H9 (cell line): ENCODE results near the gene NEGR1. TPM values are rescaled to one million over a fixed set of nuclear protein-coding genes. Genes with fewer than 3 reads are reported as not detected.

Source experiments
- DNase-seq: peaks from one replicate; pipeline ENCODE4 v3.0.0-alpha.2; 2017
- H2AFZ ChIP-seq: one replicate; pipeline ENCODE4 v1.6.1; 2013; ENCODE audit warnings: mild to moderate bottlenecking, low read length, control low read depth, moderate library complexity
- H2AK5ac ChIP-seq: 2 replicates; pipeline ENCODE4 v1.6.1; 2013; ENCODE audit warnings: low read length, control low read depth, mixed read lengths; ENCODE audit not compliant: insufficient read length
- H2BK120ac ChIP-seq: one replicate; pipeline ENCODE4 v1.6.1; 2013; ENCODE audit warnings: low read depth, mild to moderate bottlenecking, low read length, control low read depth, inconsistent platforms; ENCODE audit not compliant: poor library complexity, severe bottlenecking
- H2BK12ac ChIP-seq: 2 replicates; pipeline ENCODE4 v1.6.1; 2013; ENCODE audit warnings: low read length, control low read depth, mixed read lengths, low read depth; ENCODE audit not compliant: insufficient read length
- H2BK15ac ChIP-seq: 2 replicates; pipeline ENCODE4 v1.6.1; 2013; ENCODE audit warnings: low read depth, low read length, control low read depth
- H2BK20ac ChIP-seq: one replicate; pipeline ENCODE4 v1.6.1; 2013; ENCODE audit warnings: low read depth, mild to moderate bottlenecking, low read length, control low read depth, inconsistent platforms; ENCODE audit not compliant: poor library complexity, severe bottlenecking
- H2BK5ac ChIP-seq: 2 replicates; pipeline ENCODE4 v1.6.1; 2013; ENCODE audit warnings: low read length, control low read depth, mixed read lengths; ENCODE audit not compliant: insufficient read length
- H3K14ac ChIP-seq: 2 replicates; pipeline ENCODE4 v1.6.1; 2013; ENCODE audit warnings: low read length, control low read depth; ENCODE audit not compliant: insufficient read depth
- H3K18ac ChIP-seq: 2 replicates; pipeline ENCODE4 v1.6.1; 2013; ENCODE audit warnings: low read depth, mild to moderate bottlenecking, mixed read lengths, low read length, control low read depth; ENCODE audit not compliant: insufficient read length
- H3K23ac ChIP-seq: 2 replicates; pipeline ENCODE4 v1.6.1; 2013; ENCODE audit warnings: low read length, control low read depth, mixed read lengths, low read depth; ENCODE audit not compliant: insufficient read length
- H3K23me2 ChIP-seq: 2 replicates; pipeline ENCODE4 v1.6.1; 2013; ENCODE audit warnings: low read depth, mild to moderate bottlenecking, mixed read lengths, low read length, control low read depth; ENCODE audit not compliant: insufficient read length, poor library complexity, severe bottlenecking
- H3K27ac ChIP-seq: 2 replicates; pipeline ENCODE4 v1.5.1; 2013; ENCODE audit warnings: low read length, control low read depth, mixed read lengths, low read depth; ENCODE audit not compliant: insufficient read length
- H3K27me3 ChIP-seq: 2 replicates; pipeline ENCODE4 v1.6.1; 2013; ENCODE audit warnings: low read length, control low read depth, inconsistent platforms; ENCODE audit not compliant: insufficient read depth
- H3K4ac ChIP-seq: 2 replicates; pipeline ENCODE4 v1.6.1; 2013; ENCODE audit warnings: low read depth, mild to moderate bottlenecking, control low read depth, inconsistent platforms, low read length, moderate library complexity
- H3K4me1 ChIP-seq: 2 replicates; pipeline ENCODE4 v1.6.1; 2013; ENCODE audit warnings: low read length, control low read depth, inconsistent platforms; ENCODE audit not compliant: insufficient read depth
- H3K4me2 ChIP-seq: 2 replicates; pipeline ENCODE4 v1.6.1; 2013; ENCODE audit warnings: low read length, control low read depth, mixed read lengths; ENCODE audit not compliant: insufficient read length, insufficient read depth
- H3K56ac ChIP-seq: 2 replicates; pipeline ENCODE4 v1.6.1; 2013; ENCODE audit warnings: low read depth, mild to moderate bottlenecking, mixed read lengths, low read length, control low read depth; ENCODE audit not compliant: insufficient read length
- H3K79me1 ChIP-seq: 2 replicates; pipeline ENCODE4 v1.6.1; 2013; ENCODE audit warnings: low read depth, mild to moderate bottlenecking, moderate library complexity, low read length, control low read depth, inconsistent platforms; ENCODE audit not compliant: insufficient read depth, poor library complexity, severe bottlenecking
- H3K79me2 ChIP-seq: 2 replicates; pipeline ENCODE4 v1.6.1; 2013; ENCODE audit warnings: low read length, control low read depth, inconsistent platforms; ENCODE audit not compliant: insufficient read depth
- H3K9ac ChIP-seq: 2 replicates; pipeline ENCODE4 v1.6.1; 2013; ENCODE audit warnings: low read length, control low read depth, mixed read lengths; ENCODE audit not compliant: insufficient read length; ENCODE audit errors: extremely low read depth
- H3K9me3 ChIP-seq: one replicate; pipeline ENCODE4 v1.6.1; 2013; ENCODE audit warnings: low read depth, low read length, inconsistent platforms; ENCODE audit not compliant: control insufficient read depth
- H3T11ph ChIP-seq: one replicate; pipeline ENCODE4 v1.6.1; 2013; ENCODE audit warnings: mild to moderate bottlenecking, low read length, control low read depth, inconsistent platforms
- H4K20me1 ChIP-seq: one replicate; pipeline ENCODE4 v1.6.1; 2013; ENCODE audit not compliant: control insufficient read depth, insufficient read length, insufficient read depth
- H4K5ac ChIP-seq: 2 replicates; pipeline ENCODE4 v1.6.1; 2013; ENCODE audit warnings: low read depth, mild to moderate bottlenecking, mixed read lengths, low read length, control low read depth; ENCODE audit not compliant: insufficient read length
- H4K8ac ChIP-seq: replicated peaks from 2 replicates; pipeline ENCODE4 v1.6.1; 2013; ENCODE audit warnings: low read length, control low read depth, mixed read lengths, low read depth; ENCODE audit not compliant: insufficient read length
- H4K91ac ChIP-seq: 2 replicates; pipeline ENCODE4 v1.6.1; 2013; ENCODE audit warnings: low read depth, mild to moderate bottlenecking, moderate library complexity, mixed read lengths, low read length, control low read depth; ENCODE audit not compliant: insufficient read length
- H3K27ac Mint-ChIP-seq, 3 experiments: 2 replicates in 2 of 3; 3 replicates in 1 of 3; pipeline ENCODE4 v1.8.0; 2020 to 2021; ENCODE audit warnings: mixed read lengths in 3 of 3, mild to moderate bottlenecking in 1 of 3, moderate library complexity in 1 of 3
- H3K27me3 Mint-ChIP-seq: 2 replicates; pipeline ENCODE4 v1.8.0; 2021; ENCODE audit warnings: low read depth, mild to moderate bottlenecking, moderate library complexity, mixed read lengths
- H3K36me3 Mint-ChIP-seq, 3 experiments: 2 replicates in 2 of 3; 3 replicates in 1 of 3; pipeline ENCODE4 v1.8.0; 2020 to 2021; ENCODE audit warnings: low read depth in 3 of 3, mixed read lengths in 3 of 3; ENCODE audit not compliant: insufficient read depth in 1 of 3
- H3K4me1 Mint-ChIP-seq, 2 experiments: 2 replicates each; pipeline ENCODE4 v1.8.0; 2020; ENCODE audit warnings: mixed read lengths in 2 of 2
- H3K4me3 Mint-ChIP-seq, 2 experiments: 2 replicates in 1 of 2; 3 replicates in 1 of 2; pipeline ENCODE4 v1.8.0; 2020 to 2021; ENCODE audit warnings: mild to moderate bottlenecking in 2 of 2, mixed read lengths in 2 of 2, moderate library complexity in 1 of 2
- H3K9me3 Mint-ChIP-seq, 2 experiments: 2 replicates in 1 of 2; 3 replicates in 1 of 2; pipeline ENCODE4 v1.8.0; 2020; ENCODE audit warnings: mild to moderate bottlenecking in 2 of 2, mixed read lengths in 2 of 2, moderate library complexity in 1 of 2
- CTCF ChIP-seq: fragments of 200-600 bp; sonication (generic); conservative IDR thresholded peaks from 3 replicates; pipeline ENCODE4 v1.8.0; 2021; ENCODE audit warnings: antibody characterized with exemption, mild to moderate bottlenecking
- WGBS: extraction: QIAGEN DNeasy Blood & Tissue Kit; methylation state at CpG from one replicate; pipeline ENCODE4 v1.1.7; 2013; ENCODE audit warnings: missing lambda C conversion rate, low lambda C conversion rate, mixed read lengths; ENCODE audit not compliant: insufficient read length; ENCODE audit errors: extremely low coverage; 5-methylcytosine and 5-hydroxymethylcytosine counted together
- total RNA-seq: library from RNA; stranded (reverse); gene quantifications from 2 replicates; pipeline ENCODE4 v1.2.1, GENCODE V29; 2021

Gene NEGR1
- total RNA-seq, 1 experiment from 2014 or later: 0.13 TPM

- no peak overlapping the region for H3K9ac ChIP-seq
- H3K18ac ChIP-seq: no peak overlapping the region
- Mint-ChIP-seq H3K9me3 (no peaks in the 10 kb centered on the region), H3K4me3 (no peak overlapping the region), H3K4me1 (no peaks in the 10 kb centered on the region), H3K27ac (no peak overlapping the region), H3K36me3 (no peaks in the 10 kb centered on the region), H3K27me3 (no peaks in the 10 kb centered on the region)
- no peak overlapping the region for H3K27ac ChIP-seq
- no peak overlapping the region for H3K23ac ChIP-seq
- H3K4me2 ChIP-seq: no peak overlapping the region
- H3K4me1 ChIP-seq: no peaks in the 10 kb centered on the region
- H4K5ac ChIP-seq: no peak overlapping the region
- no peak overlapping the region for H3K14ac ChIP-seq
- H4K91ac ChIP-seq: no peak overlapping the region
- no peak overlapping the region for H2BK12ac ChIP-seq
- H2AFZ ChIP-seq: no peak overlapping the region
- no peak overlapping the region for H3K56ac ChIP-seq
- no peak overlapping the region for H3K4ac ChIP-seq
- no peaks in the 10 kb centered on the region for H3K23me2 ChIP-seq
- H3K79me1 ChIP-seq: no peaks in the 10 kb centered on the region
- H2BK20ac ChIP-seq: no peak overlapping the region
- H2AK5ac ChIP-seq: no peak overlapping the region
- no peaks in the 10 kb centered on the region for H3K79me2 ChIP-seq
- no peak for TF ChIP-seq CTCF
- H2BK5ac ChIP-seq: no peak overlapping the region
- no peak overlapping the region for H3T11ph ChIP-seq
- no CpG with 5 or more reads among the region's 1 CpG for WGBS
- no peaks in the 10 kb centered on the region for H3K9me3 ChIP-seq
- H4K8ac ChIP-seq: no peak overlapping the region
- no peaks in the 10 kb centered on the region for H3K27me3 ChIP-seq
- no peak for DNase-seq
- H2BK15ac ChIP-seq: no peak overlapping the region
- H2BK120ac ChIP-seq: no peak overlapping the region
- no peaks in the 10 kb centered on the region for H4K20me1 ChIP-seq
Measured at GRCh38 chr1:71371581-71371980, 910.8 kb downstream of the NEGR1 start.
